Frontal cortex (tissue), 4 donors: ENCODE data around the gene HBP1. TPM values are rescaled to one million over a fixed set of nuclear protein-coding genes. Genes with fewer than 3 reads are reported as not detected.
"Not testable (repeated sequence)": the region's sequence is repeated elsewhere in the genome, so short reads cannot be mapped to it uniquely, and the experiment has no call there.

Source experiments
- DNase-seq, 2 donors: peaks; one replicate each; pipeline ENCODE4 v3.0.0; 2012; ENCODE audit warnings: low spot score in 2 of 2
- FAIRE-seq: peaks from 2 replicates; lab custom pipeline; 2012; peaks lifted over from hg19 to GRCh38; lab: Jason Lieb, UNC
- total RNA-seq: library from RNA; depleted of rRNA; stranded (reverse); fragments of >200 nt; gene quantifications from one replicate; pipeline ENCODE4 v1.2.3, GENCODE V29; 2014
- donor health status: control.
- donor health status: control.
- donor health status: control.

Gene HBP1
- total RNA-seq, 1 donor from 2014 or later: 55.0 TPM

GRCh38 chr7:107213945-107214344 is 45.1 kb downstream of the HBP1 start:
- DNase-seq (no peak), FAIRE-seq (peak; percentile 24)

- FAIRE-seq (no peak), DNase-seq (no peak)
Observed at GRCh38 chr7:107219563-107220244, 50.9 kb downstream of the HBP1 start.

DNA sequence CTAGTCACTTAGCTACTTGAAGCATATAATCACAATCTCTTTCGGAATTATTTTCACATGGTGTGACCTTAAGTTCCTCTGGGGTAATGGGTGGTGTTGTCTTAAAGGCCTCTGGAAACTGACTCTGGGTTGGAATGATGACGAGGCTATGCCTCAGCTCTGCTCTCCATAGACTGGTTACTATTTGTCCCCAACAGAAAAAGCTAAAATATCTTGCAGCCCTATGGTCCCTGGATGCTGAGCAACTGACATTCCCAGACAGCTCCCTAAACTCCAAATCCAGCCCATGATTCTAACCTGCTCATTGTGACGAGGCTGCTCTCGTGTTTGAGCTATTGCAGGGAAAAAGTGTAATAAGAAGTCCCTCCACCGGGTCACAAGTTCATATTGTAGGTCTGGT is 51.6 kb downstream of the HBP1 start:
- FAIRE-seq (no peak), DNase-seq (no peak)

DNA sequence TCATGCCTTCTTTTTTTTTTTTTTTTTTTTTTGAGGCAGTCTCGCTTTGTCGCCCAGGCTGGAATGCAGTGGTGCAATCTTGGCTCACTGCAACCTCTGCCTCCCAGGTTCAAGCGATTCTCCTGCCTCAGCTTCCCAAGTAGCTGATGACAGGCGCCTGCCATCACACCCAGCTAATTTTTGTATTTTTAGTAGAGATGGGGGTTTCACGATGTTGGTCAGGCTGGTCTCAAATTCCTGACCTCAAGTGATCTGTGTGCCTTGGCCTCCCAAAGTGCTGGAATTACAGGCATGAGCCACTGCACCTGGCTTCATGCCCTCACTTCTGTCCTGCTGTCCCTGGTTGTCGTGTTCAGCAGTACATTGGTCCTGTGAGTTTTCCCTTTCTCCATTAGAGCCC is 52.0 kb downstream of the HBP1 start:
- DNase-seq, FAIRE-seq: not testable (repeated sequence)

GRCh38 chr7:107224374-107225223 is 55.8 kb downstream of the HBP1 start:
- DNase-seq: no peak
- FAIRE-seq: no peak

DNA sequence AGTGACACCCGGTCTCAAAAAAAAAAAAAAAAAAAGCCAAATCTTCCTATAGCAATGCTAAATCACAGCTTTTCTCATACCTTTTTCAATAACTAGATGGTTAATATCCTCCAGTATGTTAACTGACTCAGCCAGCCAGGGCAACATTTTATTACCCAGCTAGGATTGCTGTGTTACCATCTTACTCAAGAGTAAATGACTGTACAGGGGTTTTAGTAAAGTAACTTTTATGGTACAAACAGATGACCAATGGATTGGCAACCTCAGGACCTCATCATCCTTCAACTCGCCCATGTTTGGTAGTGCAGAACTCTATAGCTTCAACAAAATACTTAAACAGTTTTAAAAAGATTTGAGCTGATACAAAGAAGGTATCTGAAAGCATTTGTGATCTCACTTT is 59.5 kb downstream of the HBP1 start:
- FAIRE-seq (no peak), DNase-seq (no peak)

- no peak for DNase-seq
Observed at GRCh38 chr7:107230334-107230733, 61.5 kb downstream of the HBP1 start.

GRCh38 chr7:107232568-107233090 is 63.8 kb downstream of the HBP1 start:
- DNase-seq: no peak
- no peak for FAIRE-seq

More at GRCh38 chr7:107230334-107230733, 61.5 kb downstream of the HBP1 start:
- FAIRE-seq: no peak

DNA sequence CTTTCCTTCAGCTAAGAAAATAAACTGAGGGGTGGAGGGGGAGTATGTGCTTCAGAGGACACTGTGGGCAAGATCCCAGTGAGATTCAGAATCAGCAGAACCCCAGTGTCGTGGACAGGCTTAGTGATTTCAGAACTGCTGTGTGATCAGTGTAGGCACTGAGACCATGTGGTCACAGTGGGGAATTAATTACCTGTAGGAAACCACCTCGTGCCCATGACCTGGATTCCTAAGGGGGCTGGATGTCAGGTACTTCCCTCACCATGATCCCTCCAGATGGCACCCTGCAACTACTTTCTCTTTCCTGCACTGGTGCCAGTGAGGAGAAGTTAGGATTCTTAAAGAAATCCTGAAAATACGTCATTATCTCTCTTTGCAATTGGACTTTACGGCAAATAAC is 64.4 kb downstream of the HBP1 start:
- FAIRE-seq (no peak), DNase-seq (no peak)

GRCh38 chr7:107233981-107234380 is 65.2 kb downstream of the HBP1 start:
- FAIRE-seq (no peak), DNase-seq (no peak)

- DNase-seq (peak in 1 of 2 donors; percentile 4), FAIRE-seq (no peak)
Observed at GRCh38 chr7:107234436-107234835, 65.6 kb downstream of the HBP1 start.

DNA sequence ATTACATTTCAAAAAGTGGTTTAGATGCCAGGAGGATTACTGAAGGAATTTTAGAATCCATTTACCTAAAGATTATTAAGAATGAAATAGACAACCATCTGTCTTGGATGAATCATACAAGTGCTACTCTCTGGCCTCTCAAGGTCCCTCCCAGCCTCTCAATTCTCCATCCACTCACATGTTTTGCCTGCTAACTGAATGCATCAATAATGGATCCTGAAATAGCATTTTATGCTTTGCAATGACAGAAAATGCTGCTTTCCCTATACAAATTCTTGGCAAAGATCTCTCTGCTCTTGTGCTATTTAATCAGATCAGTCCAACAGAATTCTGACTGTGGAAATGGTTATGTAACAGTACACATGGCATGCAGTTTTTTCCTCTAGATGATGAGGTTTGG is 68.1 kb downstream of the HBP1 start:
- FAIRE-seq (no peak), DNase-seq (no peak)

GRCh38 chr7:107237451-107237850 is 68.6 kb downstream of the HBP1 start:
- FAIRE-seq: no peak
- DNase-seq: no peak

DNA sequence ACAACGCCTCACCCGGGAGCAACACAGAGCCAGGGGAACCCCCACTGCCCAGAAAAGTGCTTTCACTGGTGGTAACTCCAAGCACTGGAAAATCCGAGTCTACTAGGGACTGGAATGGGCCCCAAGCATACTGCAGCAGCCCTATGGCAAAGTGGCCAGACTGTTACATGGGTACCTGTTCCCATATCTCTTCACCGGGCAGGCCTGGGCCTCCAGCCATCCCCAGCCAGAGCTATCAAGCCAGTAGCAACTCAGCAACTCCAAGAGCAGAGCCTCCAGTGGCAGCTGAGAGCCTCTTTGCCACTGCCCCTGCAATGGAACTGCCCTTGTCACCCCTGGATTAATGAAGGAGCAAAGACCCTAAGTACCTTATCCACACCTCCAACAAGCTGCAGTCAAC is 73.5 kb downstream of the HBP1 start:
- no peak for DNase-seq
- no peak for FAIRE-seq

DNA sequence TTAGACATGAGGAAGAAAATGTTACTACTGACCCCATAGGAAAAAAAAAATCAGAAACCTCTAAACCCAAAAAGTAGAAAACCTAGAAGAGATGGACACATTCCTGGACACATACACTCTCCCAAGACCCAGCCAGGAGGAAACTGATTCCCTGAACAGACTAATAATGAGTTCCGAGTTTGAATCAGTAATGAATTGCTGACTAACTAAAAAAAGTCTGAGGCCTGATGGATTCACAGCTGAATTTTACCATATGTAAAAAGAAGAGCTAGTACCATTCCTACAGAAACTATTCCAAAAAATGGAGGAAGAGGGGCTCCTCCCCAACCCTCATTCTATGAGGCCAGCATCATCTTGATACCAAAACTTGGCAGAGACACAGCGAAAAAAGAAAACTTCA is 75.8 kb downstream of the HBP1 start:
- DNase-seq: no peak
- FAIRE-seq: no peak

GRCh38 chr7:107246836-107247235 is 78.0 kb downstream of the HBP1 start:
- DNase-seq, FAIRE-seq: not testable (repeated sequence)

GRCh38 chr7:107248551-107249316 is 79.9 kb downstream of the HBP1 start:
- no peak for FAIRE-seq
- DNase-seq: no peak

- DNase-seq: no peak
Observed at GRCh38 chr7:107251963-107252362, 83.2 kb downstream of the HBP1 start.

More at GRCh38 chr7:107251963-107252362, 83.2 kb downstream of the HBP1 start:
- FAIRE-seq: no peak
